A549 (cell line): ENCODE measurements around the gene AKIP1.

Experiments used
- HDAC2 ChIP-seq: fragments of 200-600 bp; sonication (generic); IDR thresholded peaks from 2 replicates; pipeline ENCODE4 v1.6.1; 2016
- NFE2L2 ChIP-seq: fragments of 150-350 bp; conservative IDR thresholded peaks from 2 replicates; pipeline ENCODE4 v1.6.1; 2014; ENCODE audit warnings: low read length
- ZFP36 ChIP-seq: fragments of 450-650 bp; IDR thresholded peaks from 2 replicates; pipeline ENCODE4 v1.6.1; 2014; ENCODE audit warnings: borderline replicate concordance; ENCODE audit not compliant: partially characterized antibody
- TF ChIP-seq, protein P1 (sequence below): fragments of >200 bp; sonication (Bioruptor Twin); formaldehyde crosslinking; IDR thresholded peaks from 3 replicates; pipeline ENCODE4 v1.5.1; 2016

DNA sequence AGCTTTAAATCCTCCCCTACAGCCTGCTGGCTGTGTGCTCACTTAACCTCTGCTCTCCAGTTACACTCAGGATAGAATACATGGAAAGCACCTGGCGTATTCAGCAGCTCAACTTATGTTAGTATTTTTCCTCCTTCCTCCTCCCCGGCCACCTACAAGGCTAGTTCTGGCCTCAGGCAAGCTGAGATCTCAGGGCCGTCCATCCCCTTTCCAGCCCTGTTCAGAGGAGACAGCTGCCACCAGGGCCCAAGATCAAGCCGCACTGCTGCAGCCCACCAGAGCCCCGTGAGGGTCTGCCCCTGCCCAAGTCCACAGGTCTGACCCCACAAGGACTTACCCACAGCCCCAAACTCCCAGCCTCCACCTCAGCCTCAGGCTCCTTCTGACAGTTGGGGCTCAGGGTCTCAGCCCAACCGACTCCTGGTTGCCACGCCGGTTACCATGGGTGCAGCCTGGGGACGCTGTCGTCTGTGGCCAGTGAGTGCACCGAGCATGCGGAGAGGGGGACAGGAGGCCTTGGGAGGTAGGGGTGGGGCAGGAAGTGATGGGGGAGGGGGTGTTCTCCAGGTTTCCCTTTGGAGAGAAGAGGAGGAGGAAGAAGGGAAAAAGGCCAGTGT lies 21.7 kb downstream of the AKIP1 start, which contains the start of gene C11orf16:
- TF ChIP-seq, protein P1, sequence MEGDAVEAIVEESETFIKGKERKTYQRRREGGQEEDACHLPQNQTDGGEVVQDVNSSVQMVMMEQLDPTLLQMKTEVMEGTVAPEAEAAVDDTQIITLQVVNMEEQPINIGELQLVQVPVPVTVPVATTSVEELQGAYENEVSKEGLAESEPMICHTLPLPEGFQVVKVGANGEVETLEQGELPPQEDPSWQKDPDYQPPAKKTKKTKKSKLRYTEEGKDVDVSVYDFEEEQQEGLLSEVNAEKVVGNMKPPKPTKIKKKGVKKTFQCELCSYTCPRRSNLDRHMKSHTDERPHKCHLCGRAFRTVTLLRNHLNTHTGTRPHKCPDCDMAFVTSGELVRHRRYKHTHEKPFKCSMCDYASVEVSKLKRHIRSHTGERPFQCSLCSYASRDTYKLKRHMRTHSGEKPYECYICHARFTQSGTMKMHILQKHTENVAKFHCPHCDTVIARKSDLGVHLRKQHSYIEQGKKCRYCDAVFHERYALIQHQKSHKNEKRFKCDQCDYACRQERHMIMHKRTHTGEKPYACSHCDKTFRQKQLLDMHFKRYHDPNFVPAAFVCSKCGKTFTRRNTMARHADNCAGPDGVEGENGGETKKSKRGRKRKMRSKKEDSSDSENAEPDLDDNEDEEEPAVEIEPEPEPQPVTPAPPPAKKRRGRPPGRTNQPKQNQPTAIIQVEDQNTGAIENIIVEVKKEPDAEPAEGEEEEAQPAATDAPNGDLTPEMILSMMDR, result no peak
- TF ChIP-seq ZFP36 (no peak), HDAC2 (no peak), NFE2L2 (no peak)
